K562 (cell line): ENCODE data around the gene HPN. TPM values are rescaled to one million over a fixed set of nuclear protein-coding genes. Genes with fewer than 3 reads are reported as not detected.

ENCODE experiments used
- ARHGAP35 ChIP-seq: fragments of 450-650 bp; IDR thresholded peaks from 2 replicates; pipeline ENCODE4 v1.6.1; 2018; ENCODE audit not compliant: partially characterized antibody
- CBFB ChIP-seq: sonication (generic); formaldehyde crosslinking; IDR thresholded peaks from 2 replicates; pipeline ENCODE4 v1.4.0; 2020; ENCODE audit warnings: mild to moderate bottlenecking, missing genetic modification reagents
- CTBP1 ChIP-seq: fragments of 450-650 bp; IDR thresholded peaks from 2 replicates; pipeline ENCODE4 v1.6.1; 2016; ENCODE audit warnings: borderline replicate concordance
- HMGN3 ChIP-seq: IDR thresholded peaks from 2 replicates; pipeline ENCODE4 v1.6.1; 2011; ENCODE audit warnings: borderline replicate concordance, low read depth, mild to moderate bottlenecking, mixed read lengths, low read length; ENCODE audit not compliant: insufficient read length; ENCODE audit errors: extremely low read depth
- KHSRP ChIP-seq: fragments of 450-650 bp; IDR thresholded peaks from 2 replicates; pipeline ENCODE4 v1.6.1; 2017
- NFYB ChIP-seq: IDR thresholded peaks from 2 replicates; pipeline ENCODE4 v1.6.1; 2011; ENCODE audit warnings: mild to moderate bottlenecking, moderate library complexity; ENCODE audit not compliant: insufficient read length; ENCODE audit errors: extremely low read depth
- YY1 ChIP-seq, 3 experiments: IDR thresholded peaks; 2 replicates each; pipeline ENCODE4 v1.6.1; 2011; ENCODE audit warnings: low read length in 2 of 3, mild to moderate bottlenecking in 2 of 3, moderate library complexity in 2 of 3, borderline replicate concordance in 1 of 3, control low read depth in 1 of 3, low read depth in 1 of 3; ENCODE audit not compliant: insufficient read depth in 3 of 3, insufficient replicate concordance in 2 of 3, control insufficient read depth in 1 of 3, insufficient read length in 1 of 3; ENCODE audit errors: extremely low read depth in 1 of 3
- ZNF507 ChIP-seq: conservative IDR thresholded peaks from 2 replicates; pipeline ENCODE4 v1.6.1; 2017; ENCODE audit warnings: missing genetic modification characterization, missing compliant biosample characterization
- ZSCAN29 ChIP-seq: fragments of 450-650 bp; IDR thresholded peaks from 2 replicates; pipeline ENCODE4 v1.6.1; 2017
- polyA plus RNA-seq, 8 experiments: library from polyadenylated mRNA; depleted of rRNA in 4 of 8; stranded (reverse) in 5 of 8; unstranded in 3 of 8; fragments of >200 nt; fragmentation: Nextera tagmentation in 2 of 8; fragmentation: Illumina TruSeq in 1 of 8; extraction: Ambion mirVana in 2 of 8; extraction: Trizol in 1 of 8; gene quantifications; 2 replicates each; pipeline versions ENCODE4 v1.2.1 to v1.2.3, GENCODE V29; 2011 to 2014; ENCODE audit warnings: inconsistent platforms in 1 of 8, missing spikeins in 1 of 8
- total RNA-seq, 7 experiments: library from RNA; depleted of rRNA in 6 of 7; stranded (reverse); fragments of >200 nt in 6 of 7; fragmentation: Illumina TruSeq in 2 of 7; extraction: Trizol in 2 of 7; gene quantifications; 2 replicates each; pipeline versions ENCODE4 v1.2.1 to v1.2.3, GENCODE V29; 2011 to 2021; ENCODE audit warnings: low replicate concordance in 1 of 7
- TF ChIP-seq, protein P1 (sequence below): fragments of 200-400 bp; formaldehyde crosslinking; IDR thresholded peaks from 2 replicates; pipeline ENCODE4 v1.6.1; 2017; ENCODE audit warnings: mild to moderate bottlenecking, low read depth, low read length, moderate library complexity
- TF ChIP-seq, protein P2 (sequence below): sonication (generic); formaldehyde crosslinking; IDR thresholded peaks from 2 replicates; pipeline ENCODE4 v1.8.1; 2022; ENCODE audit warnings: missing genetic modification reagents

The HPN gene
- total and polyA plus RNA-seq, 9 of the 15 experiments (the other 6 are each of a cell fraction or from before 2014, with no cell fraction given) = 0.10 to 0.20 TPM; not detected in 7

DNA sequence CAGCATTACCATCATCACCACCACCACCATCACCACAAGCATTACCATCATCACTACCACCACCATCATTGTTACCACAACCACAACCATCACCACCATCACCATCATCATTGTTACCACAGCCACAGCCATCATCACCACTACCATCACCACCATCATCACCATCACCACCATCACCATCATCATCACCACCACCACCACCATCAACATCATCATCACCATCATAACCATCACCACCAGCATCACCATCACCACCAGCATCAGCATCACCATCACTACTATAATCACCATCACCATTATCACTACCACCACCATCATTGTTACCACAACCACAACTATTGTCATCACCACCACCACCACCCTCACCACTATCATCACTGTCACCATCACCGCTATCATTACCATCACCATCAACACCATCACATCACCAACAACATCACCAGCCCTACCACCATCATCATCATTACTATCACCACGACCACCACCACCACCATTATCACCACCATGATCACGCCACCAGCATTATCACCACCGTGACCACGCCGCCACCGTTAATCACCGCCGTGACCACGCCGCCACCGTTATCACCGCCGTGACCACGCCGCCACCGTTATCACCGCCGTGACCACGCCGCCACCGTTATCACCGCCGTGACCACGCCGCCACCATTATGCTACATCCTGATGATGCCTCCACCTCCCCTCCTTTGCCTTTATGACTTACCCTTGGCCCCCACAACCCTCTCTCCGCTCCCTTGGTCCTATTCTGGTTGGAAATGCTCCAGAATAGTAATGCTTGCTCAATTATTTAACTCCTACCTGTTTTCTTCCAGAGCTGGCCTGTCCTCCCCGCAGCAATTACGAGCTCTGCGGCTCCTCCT lies 64.1 kb downstream of the HPN start (continued):
- TF ChIP-seq CBFB (CRISPR knock-in tag) = 0 out of 2 replicates have a peak, but pooled peaks have one; percentile 62
- TF ChIP-seq, protein P1, sequence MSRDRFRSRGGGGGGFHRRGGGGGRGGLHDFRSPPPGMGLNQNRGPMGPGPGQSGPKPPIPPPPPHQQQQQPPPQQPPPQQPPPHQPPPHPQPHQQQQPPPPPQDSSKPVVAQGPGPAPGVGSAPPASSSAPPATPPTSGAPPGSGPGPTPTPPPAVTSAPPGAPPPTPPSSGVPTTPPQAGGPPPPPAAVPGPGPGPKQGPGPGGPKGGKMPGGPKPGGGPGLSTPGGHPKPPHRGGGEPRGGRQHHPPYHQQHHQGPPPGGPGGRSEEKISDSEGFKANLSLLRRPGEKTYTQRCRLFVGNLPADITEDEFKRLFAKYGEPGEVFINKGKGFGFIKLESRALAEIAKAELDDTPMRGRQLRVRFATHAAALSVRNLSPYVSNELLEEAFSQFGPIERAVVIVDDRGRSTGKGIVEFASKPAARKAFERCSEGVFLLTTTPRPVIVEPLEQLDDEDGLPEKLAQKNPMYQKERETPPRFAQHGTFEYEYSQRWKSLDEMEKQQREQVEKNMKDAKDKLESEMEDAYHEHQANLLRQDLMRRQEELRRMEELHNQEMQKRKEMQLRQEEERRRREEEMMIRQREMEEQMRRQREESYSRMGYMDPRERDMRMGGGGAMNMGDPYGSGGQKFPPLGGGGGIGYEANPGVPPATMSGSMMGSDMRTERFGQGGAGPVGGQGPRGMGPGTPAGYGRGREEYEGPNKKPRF = no peak
- TF ChIP-seq CTBP1 = peak; percentile 81; the same call in 1 of the 2 replicates
- peak; percentile 15; the same call in 1 of the 2 replicates for TF ChIP-seq KHSRP
- TF ChIP-seq YY1 (IDR thresholded peaks at IDR 0.05; ENCODE audit: borderline replicate concordance in 1 of 3, control insufficient read depth in 1 of 3, extremely low read depth in 1 of 3, insufficient read depth in 3 of 3, insufficient read length in 1 of 3, insufficient replicate concordance in 2 of 3, low read depth in 1 of 3, low read length in 2 of 3) = no peak
- TF ChIP-seq ZSCAN29 = no peak
- TF ChIP-seq ARHGAP35 = peak; percentile 38
- TF ChIP-seq, protein P2, sequence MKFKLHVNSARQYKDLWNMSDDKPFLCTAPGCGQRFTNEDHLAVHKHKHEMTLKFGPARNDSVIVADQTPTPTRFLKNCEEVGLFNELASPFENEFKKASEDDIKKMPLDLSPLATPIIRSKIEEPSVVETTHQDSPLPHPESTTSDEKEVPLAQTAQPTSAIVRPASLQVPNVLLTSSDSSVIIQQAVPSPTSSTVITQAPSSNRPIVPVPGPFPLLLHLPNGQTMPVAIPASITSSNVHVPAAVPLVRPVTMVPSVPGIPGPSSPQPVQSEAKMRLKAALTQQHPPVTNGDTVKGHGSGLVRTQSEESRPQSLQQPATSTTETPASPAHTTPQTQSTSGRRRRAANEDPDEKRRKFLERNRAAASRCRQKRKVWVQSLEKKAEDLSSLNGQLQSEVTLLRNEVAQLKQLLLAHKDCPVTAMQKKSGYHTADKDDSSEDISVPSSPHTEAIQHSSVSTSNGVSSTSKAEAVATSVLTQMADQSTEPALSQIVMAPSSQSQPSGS (CRISPR knock-in tag) = no peak
- TF ChIP-seq NFYB = no peak
- TF ChIP-seq ZNF507 (tag) = no peak
- TF ChIP-seq HMGN3 = peak; percentile 41
